ENCODE results near the gene TLCD3B.

DNA sequence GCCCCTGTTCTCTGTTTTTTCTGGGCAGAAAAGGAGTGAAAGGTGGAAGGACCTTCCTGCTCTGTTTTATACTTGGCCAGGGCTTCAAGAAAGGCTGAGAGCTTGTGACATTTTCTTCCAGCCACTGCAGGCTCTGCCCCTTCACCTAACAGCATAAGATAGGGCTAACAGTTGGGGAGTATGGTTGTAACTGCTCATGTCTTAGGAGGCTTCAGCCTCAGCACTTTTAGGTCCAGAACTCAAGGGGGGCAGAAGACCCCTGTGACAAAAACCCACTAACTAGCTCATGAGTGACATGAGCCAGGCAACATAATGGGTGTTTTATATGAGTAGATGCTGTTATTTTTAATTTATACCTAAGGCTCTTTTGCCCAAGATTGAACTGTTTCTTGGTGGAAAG is 39.4 kb upstream of the TLCD3B start:
- TF ChIP-seq EZH2phosphoT487 (IDR thresholded peaks at IDR 0.05; ENCODE audit: insufficient read depth, low read depth) (no peak), EZH2 (IDR thresholded peaks at IDR 0.05; ENCODE audit: insufficient read depth, poor library complexity, severe bottlenecking) (no peak)

Data from GM23248 (cell line).